ENCODE data around the gene RASIP1. TPM values are rescaled to one million over a fixed set of nuclear protein-coding genes. Genes with fewer than 3 reads are reported as not detected.
"Not testable (repeated sequence)": the region's sequence is repeated elsewhere in the genome, so short reads cannot be mapped to it uniquely, and the experiment has no call there.

RASIP1 gene, protein sequence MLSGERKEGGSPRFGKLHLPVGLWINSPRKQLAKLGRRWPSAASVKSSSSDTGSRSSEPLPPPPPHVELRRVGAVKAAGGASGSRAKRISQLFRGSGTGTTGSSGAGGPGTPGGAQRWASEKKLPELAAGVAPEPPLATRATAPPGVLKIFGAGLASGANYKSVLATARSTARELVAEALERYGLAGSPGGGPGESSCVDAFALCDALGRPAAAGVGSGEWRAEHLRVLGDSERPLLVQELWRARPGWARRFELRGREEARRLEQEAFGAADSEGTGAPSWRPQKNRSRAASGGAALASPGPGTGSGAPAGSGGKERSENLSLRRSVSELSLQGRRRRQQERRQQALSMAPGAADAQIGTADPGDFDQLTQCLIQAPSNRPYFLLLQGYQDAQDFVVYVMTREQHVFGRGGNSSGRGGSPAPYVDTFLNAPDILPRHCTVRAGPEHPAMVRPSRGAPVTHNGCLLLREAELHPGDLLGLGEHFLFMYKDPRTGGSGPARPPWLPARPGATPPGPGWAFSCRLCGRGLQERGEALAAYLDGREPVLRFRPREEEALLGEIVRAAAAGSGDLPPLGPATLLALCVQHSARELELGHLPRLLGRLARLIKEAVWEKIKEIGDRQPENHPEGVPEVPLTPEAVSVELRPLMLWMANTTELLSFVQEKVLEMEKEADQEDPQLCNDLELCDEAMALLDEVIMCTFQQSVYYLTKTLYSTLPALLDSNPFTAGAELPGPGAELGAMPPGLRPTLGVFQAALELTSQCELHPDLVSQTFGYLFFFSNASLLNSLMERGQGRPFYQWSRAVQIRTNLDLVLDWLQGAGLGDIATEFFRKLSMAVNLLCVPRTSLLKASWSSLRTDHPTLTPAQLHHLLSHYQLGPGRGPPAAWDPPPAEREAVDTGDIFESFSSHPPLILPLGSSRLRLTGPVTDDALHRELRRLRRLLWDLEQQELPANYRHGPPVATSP
- 2.9 TPM for total RNA-seq

DNA sequence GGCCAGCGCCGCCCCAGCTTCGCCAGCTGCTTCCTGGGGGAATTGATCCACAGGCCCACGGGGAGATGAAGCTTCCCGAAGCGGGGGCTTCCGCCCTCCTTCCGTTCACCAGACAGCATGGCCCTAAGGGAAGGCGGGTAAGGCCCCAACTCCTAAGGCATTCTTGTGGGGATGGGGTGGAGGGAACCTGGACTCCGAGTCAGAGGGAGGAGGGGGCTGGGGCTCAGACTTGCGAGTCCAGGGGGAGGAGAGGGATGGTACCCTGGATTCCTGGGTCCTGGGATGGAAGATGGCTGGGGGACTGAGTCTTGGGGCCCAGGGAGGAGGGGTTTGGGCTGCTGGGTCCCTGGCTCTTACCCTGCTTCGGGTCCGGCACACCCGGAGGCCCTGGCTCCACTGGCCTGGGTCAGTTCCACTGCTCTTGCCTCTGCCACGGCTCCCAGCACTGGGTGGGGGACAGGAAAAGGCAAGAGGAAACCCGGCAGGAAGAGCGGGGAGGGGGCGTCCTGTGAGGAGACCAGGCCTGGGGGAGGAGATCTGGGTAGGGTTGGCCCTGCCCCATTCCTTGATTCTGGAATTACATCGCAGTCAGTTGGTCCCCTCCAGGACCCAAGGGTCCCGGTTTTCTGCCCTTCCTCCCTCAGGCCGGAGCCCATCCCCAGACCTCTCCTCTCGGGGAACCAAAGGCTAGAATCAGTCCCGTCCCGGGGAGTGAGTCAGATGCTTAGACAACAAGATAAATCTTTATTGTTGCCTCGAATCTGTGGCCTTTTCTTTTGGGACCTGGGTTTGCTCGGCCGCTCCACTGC lies at the start of gene RASIP1:
RASIP1 (minus strand) TSS at position 447 of the 809 bp plus-strand sequence; CDS start at position 119, 328 bp downstream.
- no peak for FAIRE-seq
- DNase-seq (ENCODE audit: low spot score in 2 of 2) = no peak

DNA sequence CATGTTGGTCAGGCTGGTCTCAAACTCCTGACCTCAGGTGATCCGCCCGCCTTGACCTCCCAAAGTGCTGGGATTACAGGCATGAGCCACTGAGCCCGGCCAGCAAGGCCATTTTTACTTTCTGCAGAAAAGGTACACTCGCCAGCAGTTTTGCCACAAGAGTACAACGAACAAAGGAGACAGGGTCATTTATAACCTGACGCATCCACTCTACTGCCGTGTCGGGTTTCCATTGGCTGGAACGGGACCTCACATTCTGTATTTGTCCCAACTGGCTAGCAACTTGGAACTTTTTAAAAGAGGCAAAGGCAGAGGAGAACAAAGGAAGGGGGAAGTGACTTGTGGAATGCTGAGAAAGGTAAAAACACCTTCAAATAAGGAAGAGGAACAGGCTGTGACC lies 46.9 kb upstream of the RASIP1 start:
- FAIRE-seq; DNase-seq (ENCODE audit: low spot score in 2 of 2): not testable (repeated sequence)

DNA sequence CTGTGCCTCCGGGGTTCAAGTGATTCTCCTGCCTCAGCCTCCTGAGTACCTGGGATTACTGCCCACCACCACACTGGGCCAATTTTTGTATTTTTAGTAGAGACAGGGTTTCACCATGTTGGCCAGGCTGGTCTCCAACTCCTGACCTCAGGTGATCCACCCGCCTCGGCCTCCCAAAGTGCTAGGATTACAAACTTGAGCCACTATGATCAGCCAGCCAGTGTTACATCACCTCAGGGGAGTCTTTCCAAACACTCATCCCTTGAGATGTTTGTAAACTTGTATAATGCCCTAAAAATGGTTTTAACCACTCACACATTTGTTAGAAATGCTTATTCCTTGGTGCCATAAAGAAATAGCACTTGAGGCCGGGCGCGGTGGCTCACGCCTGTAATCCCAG lies 46.0 kb upstream of the RASIP1 start:
- not testable (repeated sequence) for FAIRE-seq; DNase-seq (ENCODE audit: low spot score in 2 of 2)

DNA sequence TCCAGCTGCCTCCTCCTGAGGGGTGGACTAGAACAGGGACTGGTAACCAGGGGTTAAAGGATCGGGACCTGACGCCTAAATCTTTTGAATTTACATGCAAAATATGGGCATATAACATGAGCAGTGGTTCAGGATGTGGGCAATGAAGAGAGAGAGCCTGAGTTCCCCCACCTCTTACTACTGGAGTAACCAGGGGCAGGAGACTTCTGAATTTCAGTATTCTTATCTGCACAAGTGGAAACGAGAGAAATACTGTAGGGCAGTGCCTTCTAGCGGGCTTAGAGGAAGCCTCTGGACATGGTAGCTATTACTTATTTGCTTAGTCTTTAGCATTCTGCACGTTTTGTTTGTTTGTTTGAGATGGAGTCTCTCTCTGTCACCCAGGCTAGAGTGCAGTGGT lies 44.1 kb upstream of the RASIP1 start:
- DNase-seq (ENCODE audit: low spot score in 2 of 2) (no peak), FAIRE-seq (no peak)

DNA sequence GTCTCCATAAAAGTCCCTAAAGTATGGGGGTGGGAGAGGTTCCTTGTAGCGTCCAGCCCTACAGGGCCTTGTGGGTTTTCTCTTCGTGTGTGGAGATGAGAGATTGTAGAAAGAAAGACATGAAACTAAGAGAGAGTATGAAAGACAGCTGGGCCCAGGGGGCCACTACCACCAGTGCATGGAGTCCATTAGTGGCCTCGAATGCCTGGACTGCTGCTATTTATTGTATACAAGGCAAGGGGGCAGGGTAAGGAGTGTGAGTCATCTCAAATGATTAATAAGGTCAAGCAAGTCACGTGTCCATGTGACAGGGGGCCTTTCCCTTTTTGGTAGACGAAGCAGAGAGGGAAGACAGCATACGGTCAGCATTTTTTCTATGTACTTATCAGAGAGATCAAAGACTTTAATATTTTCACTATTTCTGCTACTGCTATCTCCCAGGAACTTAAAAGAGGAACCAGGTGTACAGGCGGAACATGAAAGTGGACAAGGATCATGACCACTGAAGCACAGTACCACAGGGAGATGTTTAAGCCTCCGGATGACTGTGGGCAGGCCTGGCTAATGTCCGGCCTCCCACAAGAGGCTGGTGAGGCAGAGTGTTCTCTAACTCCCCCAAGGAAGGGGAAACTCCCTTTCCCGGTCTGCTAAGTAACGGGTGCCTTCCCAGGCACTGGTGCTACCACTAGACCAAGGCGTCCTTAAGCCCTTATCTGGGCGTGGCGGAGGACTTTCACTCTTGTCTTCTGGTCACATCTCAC lies 40.4 kb upstream of the RASIP1 start:
- DNase-seq (ENCODE audit: low spot score in 2 of 2) (no peak), FAIRE-seq (no peak)

DNA sequence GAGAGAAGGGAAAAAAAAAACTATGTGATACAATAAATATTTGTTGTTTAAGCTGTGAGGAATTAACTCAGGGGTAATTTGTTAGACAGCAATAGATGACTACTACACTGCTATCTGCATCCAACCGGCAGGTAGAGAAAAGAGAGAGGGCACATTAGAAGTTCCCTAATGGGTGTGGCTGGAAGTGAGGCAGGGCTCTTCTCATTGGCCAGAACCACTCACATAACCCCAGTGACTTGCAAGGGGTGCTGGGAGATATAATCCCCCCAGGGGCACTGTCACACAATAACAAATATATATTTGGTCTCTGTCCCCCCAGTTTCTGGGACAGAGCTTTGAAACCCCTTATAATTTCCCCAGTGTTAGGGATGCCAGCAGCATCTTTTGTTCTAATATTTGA lies 39.2 kb upstream of the RASIP1 start:
- DNase-seq (ENCODE audit: low spot score in 2 of 2) (no peak), FAIRE-seq (no peak)

DNA sequence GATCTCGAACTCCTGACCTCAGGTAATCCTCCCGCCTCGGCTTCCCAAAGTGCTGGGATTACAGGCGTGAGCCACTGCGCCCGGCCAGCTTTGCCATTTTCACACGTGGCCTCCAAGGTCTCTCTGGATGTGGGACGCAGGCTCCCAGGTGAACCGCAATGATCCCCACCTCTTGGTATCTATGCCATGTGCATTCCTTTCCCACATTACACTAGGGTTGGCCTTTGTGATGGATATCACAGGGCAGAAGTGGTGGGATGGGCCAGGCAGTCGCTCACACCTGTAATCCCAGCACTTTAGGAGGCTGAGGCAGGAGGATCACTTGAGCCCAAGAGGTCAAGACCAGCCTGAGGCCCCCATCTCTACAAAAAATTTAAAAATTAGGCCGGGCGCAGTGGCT lies 37.3 kb upstream of the RASIP1 start:
- no peak for FAIRE-seq
- DNase-seq (ENCODE audit: low spot score in 2 of 2) = no peak

DNA sequence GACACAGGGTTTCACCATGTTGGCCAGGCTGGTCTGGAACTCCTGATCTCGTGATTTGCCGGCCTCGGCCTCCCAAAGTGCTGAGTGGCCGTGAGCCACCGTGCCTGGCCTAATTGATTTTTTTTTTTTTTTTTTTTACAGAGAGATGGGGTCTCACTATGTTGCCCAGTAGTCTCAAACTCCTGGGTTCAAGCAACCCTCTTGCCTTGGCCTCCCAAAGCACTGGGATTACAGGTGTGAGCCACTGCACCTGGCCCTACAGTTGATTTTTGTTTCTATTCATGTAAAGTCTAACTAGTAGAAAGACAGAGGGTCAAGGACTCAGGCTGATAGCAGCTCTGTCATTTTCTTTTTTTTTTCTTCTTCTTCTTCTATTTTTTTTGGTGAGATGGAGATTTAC lies 36.7 kb upstream of the RASIP1 start:
- DNase-seq (ENCODE audit: low spot score in 2 of 2) (no peak), FAIRE-seq (no peak)

DNA sequence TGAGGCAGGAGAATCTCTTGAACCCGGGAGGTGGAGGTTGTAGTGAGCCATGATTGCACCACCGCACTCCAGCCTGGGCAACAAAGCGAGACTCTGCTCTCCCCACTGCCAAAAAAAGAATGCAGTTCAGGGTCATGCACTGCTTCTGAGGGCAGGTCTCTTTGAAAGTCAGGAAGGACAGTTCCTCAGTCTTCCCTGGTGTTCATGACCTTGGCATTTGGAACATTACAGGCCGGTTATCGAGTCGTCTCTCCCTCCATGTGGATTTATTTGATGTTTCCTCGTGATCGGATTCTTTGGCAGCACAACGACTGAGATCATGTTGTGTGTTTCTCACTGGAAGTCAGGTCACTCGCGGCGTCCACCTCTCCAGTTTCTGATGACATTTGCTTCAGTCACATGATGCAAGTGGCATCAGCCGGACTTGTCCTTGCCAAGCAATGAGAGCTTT lies 32.1 kb upstream of the RASIP1 start:
- DNase-seq (ENCODE audit: low spot score in 2 of 2) (no peak), FAIRE-seq (no peak)

DNA sequence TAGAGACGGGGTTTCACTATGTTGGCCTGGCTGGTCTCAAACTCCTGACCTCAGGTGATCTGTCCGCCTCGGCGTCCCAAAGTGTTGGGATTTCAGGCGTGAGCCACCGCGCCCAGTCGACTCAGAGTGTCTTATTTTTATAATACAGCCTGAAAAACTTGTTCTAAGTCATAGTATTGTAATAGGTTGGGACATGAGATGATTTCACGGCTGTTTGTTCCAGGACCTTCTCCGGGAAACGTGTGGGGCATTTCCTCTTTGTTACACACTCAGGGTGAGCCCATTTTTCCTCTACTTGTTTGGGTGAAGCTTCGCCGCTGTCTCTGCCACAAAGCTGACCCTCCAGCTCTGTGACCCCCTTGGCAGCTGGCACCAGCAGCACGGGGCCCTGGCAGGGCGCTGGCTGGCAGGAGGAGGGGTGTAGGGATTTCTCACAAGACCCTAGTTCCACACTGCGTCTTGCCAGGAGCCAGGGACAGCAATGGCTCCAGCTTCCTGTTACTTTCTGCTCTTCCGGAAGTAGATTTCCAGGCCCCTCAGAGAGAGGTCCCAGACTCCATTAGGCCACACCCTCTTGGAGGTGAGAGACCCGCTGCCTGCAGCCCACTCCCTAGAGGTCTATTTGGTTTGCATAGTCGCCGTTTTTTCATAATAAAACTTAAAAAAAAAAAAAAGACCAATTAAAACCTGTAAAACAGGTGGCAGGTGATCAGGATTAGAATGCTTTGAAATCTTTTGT lies 30.5 kb upstream of the RASIP1 start:
- no peak for FAIRE-seq
- no peak for DNase-seq (ENCODE audit: low spot score in 2 of 2)

DNA sequence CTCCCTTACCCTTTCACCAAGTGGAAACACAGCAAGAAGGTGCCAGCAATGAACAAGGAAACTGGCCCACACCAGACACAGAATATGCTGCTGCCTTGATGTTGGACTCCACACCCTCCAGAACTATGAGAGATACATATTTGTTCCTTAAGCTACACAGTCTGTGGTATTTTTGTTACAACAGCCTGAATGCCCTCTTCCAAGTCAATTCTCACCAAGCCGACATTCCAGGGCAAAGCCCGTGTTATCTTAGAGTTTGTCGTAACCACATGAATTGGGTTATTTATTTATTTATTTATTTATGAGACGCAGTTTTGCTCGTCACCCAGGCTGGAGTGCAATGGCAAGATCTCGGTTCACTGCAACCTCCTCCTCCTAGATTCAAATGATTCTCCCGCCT lies 29.9 kb upstream of the RASIP1 start:
- no peak for DNase-seq (ENCODE audit: low spot score in 2 of 2)

DNA sequence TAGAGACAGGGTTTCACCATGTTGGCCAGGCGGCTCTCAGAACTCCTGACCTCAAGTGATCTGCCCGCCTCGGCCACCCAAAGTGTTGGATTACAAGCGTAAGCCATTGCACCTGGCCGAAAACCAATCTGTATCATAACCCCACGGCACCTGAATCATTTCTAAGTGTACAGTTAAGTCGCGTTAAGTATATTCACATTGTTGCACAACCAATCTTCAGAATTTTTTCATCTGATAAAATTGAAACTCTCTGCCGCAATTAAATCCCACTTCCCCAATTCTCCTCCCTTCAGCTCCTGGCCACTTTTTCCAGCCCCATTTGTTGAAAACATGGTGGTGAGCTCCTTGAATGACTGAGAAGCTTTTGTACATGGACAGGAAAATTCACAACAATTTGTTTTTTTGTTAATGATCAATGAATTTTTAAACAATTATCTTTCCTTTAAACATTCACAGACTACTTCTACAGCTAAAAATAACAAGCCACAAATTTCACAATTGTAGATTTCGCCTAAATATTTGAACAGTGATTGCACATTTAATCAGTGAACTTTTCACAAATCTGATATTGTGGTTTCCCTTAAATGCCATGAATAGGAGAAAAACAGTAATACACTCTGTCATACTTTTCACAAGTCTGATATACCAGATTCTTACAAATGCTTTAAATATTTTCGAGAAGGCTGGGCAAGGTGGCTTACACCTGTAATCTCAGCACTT lies 28.7 kb upstream of the RASIP1 start:
- no peak for DNase-seq (ENCODE audit: low spot score in 2 of 2)
- no peak for FAIRE-seq

More for the DNA sequence above, 29.9 kb upstream of the RASIP1 start:
- no peak for FAIRE-seq

DNA sequence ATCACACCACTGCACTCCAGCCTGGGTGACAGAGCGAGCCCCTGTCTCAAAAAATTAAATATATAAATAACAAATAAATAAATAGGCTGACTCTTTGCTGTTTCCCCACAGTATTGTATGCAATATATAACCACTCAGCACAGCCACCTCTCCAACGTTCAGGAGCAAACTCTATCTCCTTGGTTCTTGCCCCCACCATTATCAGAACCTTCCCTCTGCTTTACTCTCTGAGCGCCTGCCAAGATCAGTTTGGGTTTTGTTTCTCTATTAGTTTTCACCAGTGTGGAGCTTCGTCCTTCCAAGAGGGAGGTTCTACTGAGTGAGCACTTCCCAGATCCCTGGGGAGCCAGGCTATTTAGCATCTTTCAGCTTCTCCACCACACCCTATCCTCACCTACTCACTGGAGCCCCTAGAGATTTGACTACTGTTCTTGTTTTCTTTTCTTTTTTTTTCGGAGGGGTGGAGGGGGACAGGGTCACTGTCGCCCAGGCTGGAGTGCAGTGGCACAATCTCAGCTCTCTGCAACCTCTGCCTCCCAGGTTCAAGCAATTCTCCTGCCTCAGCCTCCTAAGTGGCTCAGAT lies 27.9 kb upstream of the RASIP1 start:
- not testable (repeated sequence) for FAIRE-seq; DNase-seq (ENCODE audit: low spot score in 2 of 2)

DNA sequence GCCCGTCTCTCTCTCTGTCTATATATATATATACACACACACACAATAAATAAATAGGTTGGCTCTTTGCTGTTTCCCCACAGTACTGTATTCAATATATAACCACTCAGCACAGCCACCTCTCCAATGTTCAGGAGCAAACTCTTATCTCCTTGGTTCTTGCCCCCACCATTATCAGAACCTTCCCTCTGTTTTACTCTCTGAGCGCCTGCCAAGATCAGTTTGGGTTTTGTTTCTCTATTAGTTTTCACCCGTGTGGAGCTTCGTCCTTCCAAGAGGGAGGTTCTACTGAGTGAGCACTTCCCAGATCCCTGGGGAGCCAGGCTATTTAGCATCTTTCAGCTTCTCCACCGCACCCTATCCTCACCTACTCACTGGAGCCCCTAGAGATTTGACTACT lies 25.4 kb upstream of the RASIP1 start:
- DNase-seq (ENCODE audit: low spot score in 2 of 2); FAIRE-seq: not testable (repeated sequence)

DNA sequence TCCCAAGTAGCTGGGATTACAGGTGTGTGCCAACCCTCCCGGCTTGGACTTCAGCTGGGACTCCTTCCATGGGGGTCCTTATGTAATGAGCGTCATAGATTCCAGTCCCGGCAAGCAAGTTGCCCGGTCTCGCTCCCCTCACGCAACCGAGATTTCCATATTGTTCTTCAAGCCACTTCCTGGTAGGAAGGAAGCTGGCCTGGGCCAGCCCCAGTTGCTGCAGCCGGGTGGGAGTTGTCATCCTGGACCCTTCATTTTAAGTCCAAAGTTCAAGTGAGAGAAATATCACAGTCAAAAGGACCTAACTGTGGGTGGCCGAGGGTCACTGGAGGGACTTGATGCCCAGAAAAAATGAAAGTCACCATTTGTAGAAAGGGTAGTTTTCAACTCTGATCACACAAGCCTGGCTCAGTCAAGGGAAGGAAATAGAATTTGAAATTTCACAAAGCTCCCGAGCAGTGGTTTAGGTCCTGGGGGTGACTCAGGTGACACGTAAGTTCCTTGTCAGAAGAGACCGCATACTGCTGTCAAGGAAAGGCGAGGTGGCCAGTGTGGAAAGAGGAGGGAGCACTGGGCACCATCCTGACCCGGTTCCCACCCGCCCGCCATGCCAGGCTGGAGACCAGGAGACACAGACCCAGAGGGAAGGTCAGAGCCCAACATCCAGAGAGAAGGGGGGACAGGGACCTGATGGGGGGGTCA lies 20.2 kb upstream of the RASIP1 start:
- DNase-seq (ENCODE audit: low spot score in 2 of 2) = no peak
- FAIRE-seq = no peak

DNA sequence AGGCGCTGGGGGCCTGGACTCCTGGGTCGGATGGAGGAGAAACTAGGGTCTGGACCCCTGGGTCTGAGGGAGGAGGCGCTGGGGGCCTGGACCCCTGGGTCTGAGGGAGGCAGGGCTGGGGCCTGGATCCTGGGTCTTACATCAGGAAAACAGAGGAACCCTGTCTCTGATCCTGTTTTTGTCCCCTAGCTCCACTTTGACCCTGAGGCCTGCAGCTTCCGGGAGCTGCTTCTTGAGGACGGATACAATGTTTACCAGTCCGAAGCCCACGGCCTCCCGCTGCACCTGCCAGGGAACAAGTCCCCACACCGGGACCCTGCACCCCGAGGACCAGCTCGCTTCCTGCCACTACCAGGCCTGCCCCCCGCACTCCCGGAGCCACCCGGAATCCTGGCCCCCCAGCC lies 17.3 kb upstream of the RASIP1 start:
- FAIRE-seq (no peak), DNase-seq (ENCODE audit: low spot score in 2 of 2) (no peak)

DNA sequence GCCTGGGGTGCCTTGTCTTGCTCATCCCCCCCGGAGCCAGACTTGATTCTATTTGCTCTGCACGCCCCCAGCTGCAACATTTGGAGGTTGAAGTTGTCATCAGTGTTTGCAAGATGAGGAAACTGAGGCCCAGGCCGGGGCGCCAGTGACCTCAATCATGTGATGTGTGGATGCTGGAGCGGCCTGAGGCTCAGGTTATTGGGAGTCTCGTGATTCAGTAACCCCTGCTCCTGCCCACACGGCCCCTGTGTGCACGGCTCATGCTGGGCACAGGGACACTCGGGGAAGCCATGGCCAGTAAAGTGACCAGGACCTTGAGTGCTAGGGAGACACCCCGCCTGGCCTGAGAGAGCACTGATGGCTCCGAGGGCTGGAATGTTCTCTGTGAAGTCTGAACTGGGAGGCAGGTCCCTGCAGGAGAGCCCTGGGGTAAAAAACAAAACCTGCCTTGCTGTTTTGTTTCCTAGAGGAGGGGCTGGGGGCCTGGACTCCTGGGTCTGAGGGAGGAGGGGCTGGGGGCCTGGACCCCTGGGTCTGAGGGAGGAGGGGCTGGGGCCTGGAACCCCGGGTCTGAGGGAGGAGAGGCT lies 16.8 kb upstream of the RASIP1 start:
- DNase-seq (ENCODE audit: low spot score in 2 of 2) (no peak), FAIRE-seq (no peak)

Data from frontal cortex (tissue), 4 donors.